Medulla oblongata (tissue), 1 donor: ENCODE data around the gene WDR77.

Experiments
- DNase-seq: peaks from one replicate; pipeline ENCODE4 v3.0.0-alpha.2; 2015; ENCODE audit errors: extremely low spot score

The WDR77 gene

GRCh38 chr1:111469539-111469938 lies 20.5 kb upstream of the WDR77 start:
- DNase-seq: no peak

GRCh38 chr1:111468717-111469100 lies 19.7 kb upstream of the WDR77 start:
- no peak for DNase-seq

GRCh38 chr1:111467865-111468716 lies 19.0 kb upstream of the WDR77 start:
- DNase-seq: no peak

GRCh38 chr1:111466480-111466879 lies 17.4 kb upstream of the WDR77 start:
- no peak for DNase-seq

- DNase-seq: no peak
Measured at GRCh38 chr1:111465754-111466153, 16.7 kb upstream of the WDR77 start.

GRCh38 chr1:111463029-111463683 lies 14.1 kb upstream of the WDR77 start:
- no peak for DNase-seq

GRCh38 chr1:111462370-111463028 lies 13.4 kb upstream of the WDR77 start:
- no peak for DNase-seq

- DNase-seq: no peak
Measured at GRCh38 chr1:111461765-111462164, 12.7 kb upstream of the WDR77 start.

- DNase-seq: no peak
Measured at GRCh38 chr1:111455642-111456031, 6.6 kb upstream of the WDR77 start.

GRCh38 chr1:111454859-111455641 lies 6.0 kb upstream of the WDR77 start:
- DNase-seq: no peak

GRCh38 chr1:111453706-111454105 lies 4.7 kb upstream of the WDR77 start:
- DNase-seq: no peak

GRCh38 chr1:111452581-111452980 lies 3.5 kb upstream of the WDR77 start:
- DNase-seq: no peak

- DNase-seq: no peak
Measured at GRCh38 chr1:111450185-111450584, 1.1 kb upstream of the WDR77 start.

- DNase-seq: no peak
Measured at GRCh38 chr1:111449703-111450017, 604 bp upstream of the WDR77 start.

- DNase-seq: no peak
Measured at GRCh38 chr1:111448482-111448917, 556 bp downstream of the WDR77 start.

GRCh38 chr1:111446967-111447892 lies 1.8 kb downstream of the WDR77 start:
- no peak for DNase-seq

- no peak for DNase-seq
Measured at GRCh38 chr1:111446546-111446945, 2.5 kb downstream of the WDR77 start.

GRCh38 chr1:111444031-111444430 lies 5.0 kb downstream of the WDR77 start:
- DNase-seq: no peak

- DNase-seq: no peak
Measured at GRCh38 chr1:111442457-111442856, 6.6 kb downstream of the WDR77 start.

GRCh38 chr1:111441573-111442192 lies 7.4 kb downstream of the WDR77 start:
- no peak for DNase-seq
